Measurements from ENCODE around the gene DENND1A.
A peak's percentile ranks its signal among the peaks of the same experiment; 100 is the strongest.
"Not testable (repeated sequence)": the region's sequence is repeated elsewhere in the genome, so short reads cannot be mapped to it uniquely, and the experiment has no call there.

Gene DENND1A

DNA sequence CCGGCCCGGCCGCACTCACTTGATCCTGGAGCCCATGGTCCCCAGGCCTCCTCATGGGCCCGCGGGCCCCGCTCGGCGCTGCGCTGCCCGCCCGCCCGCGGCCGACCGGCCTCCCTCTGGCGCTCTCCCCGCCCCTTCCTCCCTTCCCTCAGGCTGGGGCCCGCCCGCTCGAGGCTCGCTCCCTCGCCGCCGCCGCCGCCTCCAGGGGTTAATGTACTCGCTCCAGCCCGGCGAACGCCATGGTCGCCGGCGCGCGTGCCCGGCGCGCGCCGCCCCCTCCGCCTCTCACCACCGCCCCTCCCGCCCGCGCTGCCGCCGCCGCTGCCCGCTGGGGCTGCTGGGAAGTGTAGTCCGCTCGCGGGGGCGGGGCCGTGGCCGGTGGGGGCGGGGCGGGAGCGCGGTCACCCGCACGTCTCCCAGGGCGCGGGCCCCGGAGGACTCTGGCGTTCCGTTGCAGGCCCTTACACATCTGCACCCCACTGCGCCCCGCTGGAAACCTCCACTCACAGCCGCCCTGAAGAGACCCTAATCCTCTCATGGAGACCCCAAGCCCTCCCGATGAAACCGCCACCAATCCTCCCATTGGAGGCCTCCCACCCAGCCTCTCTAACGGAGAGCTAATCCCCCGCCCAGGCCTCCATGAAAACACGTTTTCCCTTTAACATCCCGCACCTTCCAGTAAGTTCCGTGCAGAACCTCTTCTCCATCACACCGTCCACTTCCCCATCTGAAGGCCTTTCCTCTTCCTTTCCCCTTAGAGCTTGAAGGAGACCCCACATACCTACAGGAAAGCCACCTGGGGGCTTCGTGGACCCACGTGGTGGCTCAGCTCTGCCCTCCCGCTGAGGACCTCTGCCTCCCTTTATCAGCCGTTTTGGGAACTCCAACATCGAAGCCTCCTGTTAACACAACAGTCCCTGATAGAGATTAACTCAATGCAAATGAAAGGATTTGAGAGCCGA lies at the start of gene DENND1A:
Gene DENND1A, minus strand, starts transcription at position 257 of the 962 bp plus-strand sequence. Its CDS starts 221 bp downstream, at position 36.
- TF ChIP-seq YY1 (IDR thresholded peaks at IDR 0.05; ENCODE audit: insufficient read depth, insufficient read length) (no peak), SUZ12 (IDR thresholded peaks at IDR 0.05; ENCODE audit: extremely low read depth, insufficient read depth, insufficient read length) (no peak), ZNF274 (IDR thresholded peaks at IDR 0.05; ENCODE audit: low read depth, low read length) (no peak)
- H3K9ac ChIP-seq (ENCODE audit: insufficient read length, low read depth) = peak within 1 kb of the TSS; percentile 77
- H3K27me3 ChIP-seq (ENCODE audit: insufficient read depth, insufficient read length) = peaks cover 4% of the 10 kb centered on the region
- no peaks in the 10 kb centered on the region for H3K9me3 ChIP-seq (ENCODE audit: insufficient read depth, low read length)
- peak; percentile 81 for DNase-seq (ENCODE audit: low read depth, low spot score)
- H3K4me3 ChIP-seq (ENCODE audit: insufficient read length, low read depth) = peak within 1 kb of the TSS; percentile 64
- H3K4me1 ChIP-seq (ENCODE audit: insufficient read depth, insufficient read length) = peaks cover 9% of the 10 kb centered on the region
- H3K36me3 ChIP-seq (ENCODE audit: insufficient read depth, insufficient read length, low read length) = no peaks in the 10 kb centered on the region

DNA sequence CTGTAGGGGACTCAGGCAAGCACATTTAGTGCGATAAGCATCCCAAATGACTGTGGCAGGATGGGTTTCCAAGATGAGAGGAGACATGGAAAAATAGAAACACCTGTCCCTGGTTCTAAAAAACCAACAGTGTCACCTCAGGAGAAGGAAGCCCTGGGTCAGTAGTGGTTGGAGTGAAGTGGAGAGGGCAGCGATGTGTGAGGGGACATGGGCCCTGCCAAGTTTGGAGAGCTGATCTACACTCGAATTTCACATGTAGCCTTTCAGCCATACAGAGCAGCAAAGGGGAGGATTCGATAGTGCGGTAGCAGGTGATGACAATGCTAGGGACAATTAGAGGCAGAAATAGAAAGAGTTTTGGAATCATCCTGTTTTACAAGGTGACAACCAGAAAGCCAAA lies 49.1 kb upstream of the DENND1A start:
- H3K9ac ChIP-seq (ENCODE audit: insufficient read length, low read depth) = no peak overlapping the region
- H3K9me3 ChIP-seq (ENCODE audit: insufficient read depth, low read length) = no peaks in the 10 kb centered on the region
- DNase-seq (ENCODE audit: low read depth, low spot score) = no peak
- peaks cover 13% of the 10 kb centered on the region for H3K27me3 ChIP-seq (ENCODE audit: insufficient read depth, insufficient read length)
- no peak overlapping the region for H3K4me3 ChIP-seq (ENCODE audit: insufficient read length, low read depth)
- H3K4me1 ChIP-seq (ENCODE audit: insufficient read depth, insufficient read length) = peaks cover 3% of the 10 kb centered on the region
- H3K36me3 ChIP-seq (ENCODE audit: insufficient read depth, insufficient read length, low read length) = no peaks in the 10 kb centered on the region
- TF ChIP-seq ZNF274 (IDR thresholded peaks at IDR 0.05; ENCODE audit: low read depth, low read length) (no peak), YY1 (IDR thresholded peaks at IDR 0.05; ENCODE audit: insufficient read depth, insufficient read length) (no peak), SUZ12 (IDR thresholded peaks at IDR 0.05; ENCODE audit: extremely low read depth, insufficient read depth, insufficient read length) (no peak)

DNA sequence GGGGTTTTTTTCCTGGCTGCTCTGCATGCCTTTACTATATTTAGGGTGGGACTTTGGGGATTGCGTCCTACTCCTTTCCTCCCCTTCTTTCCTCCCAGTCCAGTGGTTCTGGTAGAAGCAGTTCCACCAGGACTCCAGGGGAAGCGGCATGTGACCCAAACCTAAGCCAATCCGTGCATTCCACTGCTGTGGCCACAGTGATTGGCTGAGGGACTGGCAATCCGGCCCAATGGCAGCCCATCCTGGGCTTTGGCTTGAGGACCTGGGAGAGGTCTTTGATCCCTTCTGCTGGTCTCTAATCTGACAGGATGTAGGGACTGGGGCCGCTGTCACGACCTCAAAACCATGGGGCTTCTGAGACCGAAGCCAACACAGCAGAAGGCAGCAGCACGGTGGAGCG lies 46.7 kb upstream of the DENND1A start:
- H3K9ac ChIP-seq (ENCODE audit: insufficient read length, low read depth); H3K4me1 ChIP-seq (ENCODE audit: insufficient read depth, insufficient read length); H3K4me3 ChIP-seq (ENCODE audit: insufficient read length, low read depth); DNase-seq (ENCODE audit: low read depth, low spot score); H3K36me3 ChIP-seq (ENCODE audit: insufficient read depth, insufficient read length, low read length): not testable (repeated sequence)
- Histone ChIP-seq H3K27me3 (ENCODE audit: insufficient read depth, insufficient read length) (peaks cover 13% of the 10 kb centered on the region), H3K9me3 (ENCODE audit: insufficient read depth, low read length) (peaks cover 19% of the 10 kb centered on the region)

- Histone ChIP-seq H3K9ac (ENCODE audit: insufficient read length, low read depth) (no peak overlapping the region), H3K4me1 (ENCODE audit: insufficient read depth, insufficient read length) (peaks cover 6% of the 10 kb centered on the region), H3K27me3 (ENCODE audit: insufficient read depth, insufficient read length) (peaks cover 9% of the 10 kb centered on the region), H3K36me3 (ENCODE audit: insufficient read depth, insufficient read length, low read length) (no peaks in the 10 kb centered on the region), H3K9me3 (ENCODE audit: insufficient read depth, low read length) (peaks cover 19% of the 10 kb centered on the region), H3K4me3 (ENCODE audit: insufficient read length, low read depth) (no peak overlapping the region)
- no peak for DNase-seq (ENCODE audit: low read depth, low spot score)
- TF ChIP-seq YY1 (IDR thresholded peaks at IDR 0.05; ENCODE audit: insufficient read depth, insufficient read length) = no peak
Measured at GRCh38 chr9:123975871-123976270, 45.9 kb upstream of the DENND1A start.

- TF ChIP-seq YY1 (IDR thresholded peaks at IDR 0.05; ENCODE audit: insufficient read depth, insufficient read length) (no peak), SUZ12 (IDR thresholded peaks at IDR 0.05; ENCODE audit: extremely low read depth, insufficient read depth, insufficient read length) (no peak), ZNF274 (IDR thresholded peaks at IDR 0.05; ENCODE audit: low read depth, low read length) (no peak)
- no peak for DNase-seq (ENCODE audit: low read depth, low spot score)
- peaks cover 5% of the 10 kb centered on the region for H3K27me3 ChIP-seq (ENCODE audit: insufficient read depth, insufficient read length)
- H3K36me3 ChIP-seq (ENCODE audit: insufficient read depth, insufficient read length, low read length) = no peaks in the 10 kb centered on the region
- H3K4me1 ChIP-seq (ENCODE audit: insufficient read depth, insufficient read length) = peaks cover 8% of the 10 kb centered on the region
- no peak overlapping the region for H3K9ac ChIP-seq (ENCODE audit: insufficient read length, low read depth)
- H3K4me3 ChIP-seq (ENCODE audit: insufficient read length, low read depth) = no peak overlapping the region
- peaks cover 19% of the 10 kb centered on the region for H3K9me3 ChIP-seq (ENCODE audit: insufficient read depth, low read length)
Measured at GRCh38 chr9:123974471-123974870, 44.5 kb upstream of the DENND1A start.

- H3K27me3 ChIP-seq (ENCODE audit: insufficient read depth, insufficient read length) = peaks cover 5% of the 10 kb centered on the region
- no peak overlapping the region for H3K4me3 ChIP-seq (ENCODE audit: insufficient read length, low read depth)
- DNase-seq (ENCODE audit: low read depth, low spot score) = no peak
- H3K9me3 ChIP-seq (ENCODE audit: insufficient read depth, low read length) = peaks cover 19% of the 10 kb centered on the region
- TF ChIP-seq SUZ12 (IDR thresholded peaks at IDR 0.05; ENCODE audit: extremely low read depth, insufficient read depth, insufficient read length) (no peak), YY1 (IDR thresholded peaks at IDR 0.05; ENCODE audit: insufficient read depth, insufficient read length) (no peak), ZNF274 (IDR thresholded peaks at IDR 0.05; ENCODE audit: low read depth, low read length) (no peak)
- H3K4me1 ChIP-seq (ENCODE audit: insufficient read depth, insufficient read length) = peaks cover 8% of the 10 kb centered on the region
- no peaks in the 10 kb centered on the region for H3K36me3 ChIP-seq (ENCODE audit: insufficient read depth, insufficient read length, low read length)
- H3K9ac ChIP-seq (ENCODE audit: insufficient read length, low read depth) = no peak overlapping the region
Measured at GRCh38 chr9:123973590-123974223, 43.8 kb upstream of the DENND1A start.

GRCh38 chr9:123972618-123973017 lies 42.7 kb upstream of the DENND1A start:
- TF ChIP-seq ZNF274 (IDR thresholded peaks at IDR 0.05; ENCODE audit: low read depth, low read length) (no peak), YY1 (IDR thresholded peaks at IDR 0.05; ENCODE audit: insufficient read depth, insufficient read length) (no peak), SUZ12 (IDR thresholded peaks at IDR 0.05; ENCODE audit: extremely low read depth, insufficient read depth, insufficient read length) (no peak)
- Histone ChIP-seq H3K27me3 (ENCODE audit: insufficient read depth, insufficient read length) (peaks cover 5% of the 10 kb centered on the region), H3K36me3 (ENCODE audit: insufficient read depth, insufficient read length, low read length) (no peaks in the 10 kb centered on the region), H3K4me3 (ENCODE audit: insufficient read length, low read depth) (no peak overlapping the region), H3K9ac (ENCODE audit: insufficient read length, low read depth) (no peak overlapping the region), H3K9me3 (ENCODE audit: insufficient read depth, low read length) (peaks cover 19% of the 10 kb centered on the region), H3K4me1 (ENCODE audit: insufficient read depth, insufficient read length) (peaks cover 8% of the 10 kb centered on the region)
- DNase-seq (ENCODE audit: low read depth, low spot score) = no peak

All from NT2/D1 (cell line).